IPS DF 19.7 (cell line): Measurements from ENCODE around the gene MAGI1.

Experiments used
- DNase-seq: peaks from one replicate; pipeline ENCODE4 v3.0.0-alpha.2; 2013; ENCODE audit warnings: low read depth, low spot score

Gene MAGI1

DNA sequence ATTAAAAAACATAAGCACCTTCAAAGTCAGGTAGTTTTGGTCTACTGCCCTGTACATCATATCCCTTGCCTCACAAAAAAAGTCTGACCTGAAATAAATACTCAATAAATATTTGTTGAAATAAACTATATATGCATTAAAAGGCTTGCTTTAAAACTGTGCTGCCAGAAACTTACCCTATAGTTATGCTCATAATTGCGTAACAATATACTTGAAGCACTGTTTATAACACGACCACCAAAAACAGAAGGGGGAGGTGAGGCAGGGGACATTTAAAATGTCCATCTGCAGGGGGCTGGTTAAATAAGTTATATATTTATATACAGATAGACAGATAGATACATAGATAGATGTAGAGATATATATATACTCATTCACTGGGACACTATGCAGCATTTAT is 549.5 kb downstream of the MAGI1 start:
- no peak for DNase-seq

DNA sequence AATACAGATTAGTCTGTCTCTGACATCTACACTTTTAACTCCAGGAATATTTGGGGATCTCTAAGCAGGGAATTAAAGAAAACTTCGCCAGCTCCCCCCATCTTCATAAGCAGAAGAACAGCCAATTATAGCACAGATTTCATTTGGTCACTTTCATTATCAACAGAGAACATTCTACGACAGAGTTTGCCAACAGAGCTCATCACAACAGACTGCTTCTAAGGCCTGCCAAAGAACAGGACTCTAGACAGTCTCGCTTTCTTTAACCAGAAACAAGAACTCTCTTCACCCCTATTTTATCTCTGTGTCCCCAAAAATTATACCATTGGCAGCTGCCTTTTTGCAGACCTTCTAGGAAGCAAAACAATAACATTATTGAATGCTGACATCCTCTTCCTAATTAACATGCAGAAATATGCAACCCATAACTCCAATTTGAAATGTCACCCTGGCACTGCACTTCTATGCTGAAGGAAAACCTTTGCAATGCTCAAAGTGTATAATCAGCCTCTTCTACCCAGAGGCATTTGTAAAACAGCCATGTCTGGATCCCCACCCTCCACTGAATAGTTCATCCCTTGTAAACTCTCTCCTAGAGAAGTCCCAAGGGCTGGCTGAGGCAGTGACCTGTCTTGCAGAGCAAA is 552.8 kb downstream of the MAGI1 start:
- DNase-seq = no peak

DNA sequence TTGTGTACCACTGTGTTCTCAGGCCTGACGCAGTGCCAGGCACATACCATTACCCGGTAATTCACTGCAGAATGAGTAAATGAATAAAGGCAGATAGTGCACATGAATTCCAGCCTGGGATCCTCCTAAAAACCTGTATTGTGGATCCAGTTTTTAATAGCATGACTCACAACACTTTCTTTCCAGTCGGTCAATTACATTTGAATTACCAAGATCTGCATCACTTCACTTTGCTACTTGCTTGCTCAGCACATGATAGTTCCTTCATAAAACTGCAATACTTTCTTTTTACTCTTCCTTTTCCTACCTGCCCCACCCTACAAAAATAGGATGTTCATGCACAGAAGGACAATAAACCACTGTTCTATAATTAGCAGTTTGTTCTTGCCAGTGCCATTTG is 553.8 kb downstream of the MAGI1 start:
- no peak for DNase-seq

DNA sequence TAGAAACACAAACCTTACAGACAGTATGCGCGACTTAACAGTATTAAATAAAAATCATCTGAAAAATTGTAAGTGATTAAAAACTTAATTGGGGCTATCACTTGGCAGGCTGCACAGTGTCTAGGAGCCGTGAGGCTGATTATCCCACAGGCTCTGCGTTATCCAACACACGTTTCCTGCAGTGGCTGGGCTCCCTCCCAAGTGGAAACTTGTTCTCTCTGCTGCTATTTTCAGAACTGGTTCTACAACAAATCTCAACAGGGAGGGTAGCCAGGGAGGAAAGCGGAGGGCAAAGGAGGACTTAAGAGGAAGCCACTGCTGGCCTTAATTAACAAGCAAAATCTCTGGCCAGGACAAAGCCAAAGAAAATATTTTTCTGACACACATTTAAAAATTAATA is 555.2 kb downstream of the MAGI1 start:
- no peak for DNase-seq

DNA sequence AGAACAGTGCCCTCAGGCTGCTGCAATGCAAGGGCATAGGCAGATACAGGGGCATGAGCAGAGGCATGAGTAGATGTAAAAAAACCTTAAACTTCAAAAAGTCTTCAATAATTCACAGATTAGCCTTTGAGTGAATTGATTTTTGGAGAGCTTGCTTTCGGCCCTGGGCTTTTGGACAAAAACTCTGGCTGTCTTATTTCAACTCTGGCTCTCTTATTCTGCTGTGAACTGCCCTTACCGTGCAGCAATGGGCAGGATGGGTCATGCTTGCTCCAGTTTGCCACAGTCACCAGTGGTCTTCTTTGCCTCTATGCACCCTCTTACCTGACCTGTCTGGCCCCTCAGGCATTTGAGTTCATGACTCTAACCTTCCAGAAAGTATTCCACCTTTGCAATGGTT is 555.7 kb downstream of the MAGI1 start:
- no peak for DNase-seq

DNA sequence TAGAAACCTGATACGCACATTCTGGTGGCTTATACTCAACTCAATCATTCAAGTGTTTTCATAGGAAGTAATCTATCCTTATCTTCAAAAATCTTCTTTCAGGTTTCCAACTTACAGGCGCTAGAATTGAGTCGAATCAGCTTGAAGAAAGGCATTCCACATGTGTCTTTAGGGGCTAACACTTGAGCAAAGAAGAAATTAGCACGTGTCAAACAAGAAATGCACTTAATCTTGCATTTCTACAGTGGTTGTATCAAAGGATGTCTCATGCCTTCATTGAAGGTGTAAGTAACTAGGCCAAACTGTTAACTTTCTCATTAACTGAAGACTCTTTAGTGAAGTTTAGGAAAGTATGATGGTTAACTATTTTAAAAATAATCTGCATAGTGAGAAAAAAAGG is 557.6 kb downstream of the MAGI1 start:
- DNase-seq = no peak

DNA sequence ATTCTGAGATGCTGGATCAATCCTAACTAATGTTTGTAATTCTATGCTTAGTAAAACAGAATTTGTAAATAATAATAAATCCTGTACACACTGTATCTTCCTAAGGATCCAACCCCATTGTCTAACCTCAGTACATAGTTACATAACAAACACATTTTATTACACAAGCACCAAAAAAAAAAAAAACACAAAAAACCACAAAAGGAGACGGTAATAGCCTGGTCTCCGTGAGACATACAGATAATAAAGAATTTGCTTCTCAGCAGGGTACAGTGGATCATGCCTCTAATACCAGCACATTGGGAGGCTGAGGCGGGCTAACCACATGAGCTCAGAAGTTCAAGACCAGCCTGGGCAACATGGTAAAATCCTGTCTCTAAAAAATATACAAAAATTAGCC is 558.7 kb downstream of the MAGI1 start:
- no peak for DNase-seq

DNA sequence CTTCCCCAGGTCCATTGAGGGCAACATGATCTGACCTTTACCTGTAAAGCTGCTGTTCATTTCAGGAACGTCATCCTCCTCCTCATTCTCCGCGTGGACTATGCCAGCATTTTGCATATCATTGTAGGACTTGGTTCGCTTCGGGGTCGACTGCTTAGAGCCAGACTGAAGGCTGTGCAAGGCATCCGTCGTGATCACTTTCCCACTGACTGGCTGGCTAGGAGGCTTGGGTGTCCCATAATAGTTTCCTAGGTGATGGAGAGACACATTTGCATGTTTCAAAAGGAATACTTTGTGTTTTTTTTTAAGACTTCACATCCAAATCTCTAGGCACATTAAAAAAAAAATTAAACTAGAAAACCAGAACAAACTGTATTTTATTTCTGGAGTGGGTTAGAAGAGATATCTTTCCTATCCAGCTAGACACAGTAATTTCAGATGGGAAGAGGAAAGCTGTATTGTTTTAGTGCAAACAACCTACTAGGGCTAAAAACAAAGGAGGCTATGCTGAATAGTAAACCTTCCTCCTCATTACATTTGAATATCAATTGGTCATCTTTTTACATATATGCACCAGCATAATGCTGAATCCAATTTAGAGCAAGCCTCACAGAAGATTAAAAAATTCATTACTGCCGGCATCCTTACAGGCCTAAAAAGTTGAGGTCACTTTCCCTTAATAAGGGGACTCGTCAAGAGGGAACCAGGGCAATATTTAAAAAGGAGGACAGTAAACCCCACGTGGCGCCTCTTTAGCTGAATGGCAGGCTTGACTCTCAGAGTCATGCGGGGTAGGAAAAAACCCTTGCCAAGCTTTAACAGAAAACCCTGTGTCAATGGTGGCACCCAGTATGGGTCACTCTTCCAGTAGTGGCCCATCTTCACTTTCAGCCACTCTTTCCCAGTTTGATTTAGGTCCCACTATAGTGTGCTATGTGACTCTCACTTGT is 559.9 kb downstream of the MAGI1 start:
- DNase-seq = no peak

DNA sequence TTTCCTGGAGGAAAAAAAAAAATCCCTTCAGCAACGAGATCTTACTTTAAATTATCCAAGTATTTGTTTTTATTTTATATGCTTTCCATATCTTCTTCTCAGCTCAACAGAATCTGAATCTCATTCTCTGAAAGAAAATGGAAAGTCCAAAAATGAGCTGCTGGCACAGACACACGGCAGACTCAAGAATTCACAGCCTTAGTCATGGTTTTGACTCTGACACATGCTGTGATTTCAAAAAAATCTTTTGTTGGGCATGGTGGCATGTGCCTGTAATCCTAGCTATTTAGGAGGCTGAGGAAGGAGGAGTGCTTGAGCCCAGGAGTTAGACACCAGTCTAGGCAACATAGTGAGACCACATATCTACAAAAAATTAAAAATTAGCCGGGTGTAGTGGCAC is 565.0 kb downstream of the MAGI1 start:
- no peak for DNase-seq

DNA sequence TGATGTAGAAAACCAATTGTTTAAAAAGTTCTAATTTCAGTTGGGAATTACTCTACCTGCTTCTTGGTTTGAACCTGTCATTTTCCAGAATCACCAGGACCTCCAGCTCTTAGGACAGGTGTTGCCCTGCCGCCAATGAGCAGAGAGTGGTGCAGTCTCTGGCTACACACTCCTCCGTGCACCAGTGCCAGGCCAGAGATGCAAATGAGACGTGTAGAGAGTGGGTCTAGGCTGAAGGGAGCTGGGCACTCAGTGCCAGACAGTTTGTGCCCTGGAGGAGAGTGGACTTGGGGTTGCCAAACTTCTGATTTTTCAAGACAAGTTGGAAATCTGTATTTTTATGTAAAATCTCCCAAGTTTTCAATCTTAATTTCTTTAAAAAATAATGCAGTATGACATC is 566.2 kb downstream of the MAGI1 start:
- DNase-seq = no peak

DNA sequence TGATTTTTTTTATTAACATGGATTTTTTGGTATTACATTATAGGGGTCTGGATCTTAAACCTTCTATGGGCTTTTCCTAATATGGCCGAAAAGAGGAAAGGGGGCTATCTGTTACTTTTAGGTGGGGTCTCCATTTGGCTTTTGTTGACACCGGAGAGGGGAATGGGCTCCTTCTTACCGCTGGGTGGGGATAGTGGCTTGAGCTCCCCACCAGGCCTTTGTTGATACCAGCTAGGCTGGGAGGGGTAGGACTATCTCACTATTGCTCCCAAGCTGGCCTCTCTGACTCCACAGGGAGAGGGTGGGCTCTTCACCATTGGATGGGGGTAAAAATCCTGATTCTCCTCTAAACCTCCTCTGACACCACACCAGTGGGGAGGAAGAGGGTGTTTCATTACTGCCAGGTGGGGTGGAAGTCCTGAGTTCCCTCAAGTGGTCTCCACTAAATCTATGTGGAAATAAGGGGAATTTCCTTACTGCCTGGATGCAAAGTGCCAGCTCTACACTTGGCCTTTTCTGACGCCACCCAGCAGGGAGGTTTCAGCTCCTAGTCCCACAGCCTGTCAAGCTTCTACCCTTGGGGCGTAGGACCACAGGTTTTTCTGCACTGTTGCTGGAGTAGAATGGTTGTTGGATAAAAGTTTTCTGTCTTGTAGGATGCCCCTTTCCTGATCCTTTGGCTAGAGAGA is 572.3 kb downstream of the MAGI1 start:
- DNase-seq = no peak

DNA sequence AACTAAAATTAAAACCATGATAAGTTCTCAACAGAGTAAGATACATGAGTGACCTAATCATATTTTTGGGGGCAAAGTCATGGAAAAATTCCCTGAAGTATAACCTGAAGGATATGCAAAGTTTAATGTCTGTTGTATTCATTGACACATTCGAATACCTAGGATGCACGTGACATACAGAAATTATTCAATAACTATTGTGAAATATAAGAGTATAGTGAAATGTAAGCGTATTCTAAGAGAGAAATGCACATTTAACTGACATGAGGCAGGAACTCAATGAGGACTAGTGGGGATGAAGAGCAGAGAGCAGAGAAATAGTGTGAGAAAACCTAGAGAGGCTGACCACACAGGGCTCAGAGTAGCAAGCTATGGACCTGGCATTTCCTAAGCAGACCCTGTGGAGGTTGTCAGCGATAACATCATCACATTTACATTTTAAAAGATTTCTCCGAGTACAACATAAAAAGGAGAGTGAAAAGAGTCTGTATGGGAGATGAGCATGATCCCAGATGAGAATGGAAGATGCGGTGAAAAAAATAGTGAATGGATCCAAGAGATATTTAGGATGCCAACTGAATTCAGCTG is 588.8 kb downstream of the MAGI1 start:
- no peak for DNase-seq

DNA sequence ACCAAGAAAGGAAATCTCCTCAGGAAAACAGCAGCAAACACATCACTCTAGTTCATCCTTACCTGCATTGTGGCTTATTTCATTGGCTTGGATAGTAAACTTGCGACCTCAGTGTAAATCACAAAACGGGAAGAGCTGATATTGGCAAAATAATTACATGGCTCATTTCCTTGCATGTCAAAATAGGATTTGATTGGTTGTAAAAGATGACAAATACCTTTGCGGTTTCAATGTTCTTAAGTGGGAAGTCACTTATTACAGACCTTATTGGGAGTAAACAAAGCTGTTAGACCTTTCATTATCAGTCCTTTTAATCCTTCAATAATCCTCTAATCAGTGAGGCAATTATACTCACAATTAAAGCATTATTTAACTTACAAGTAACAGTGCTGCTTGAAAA is 590.6 kb downstream of the MAGI1 start:
- no peak for DNase-seq

DNA sequence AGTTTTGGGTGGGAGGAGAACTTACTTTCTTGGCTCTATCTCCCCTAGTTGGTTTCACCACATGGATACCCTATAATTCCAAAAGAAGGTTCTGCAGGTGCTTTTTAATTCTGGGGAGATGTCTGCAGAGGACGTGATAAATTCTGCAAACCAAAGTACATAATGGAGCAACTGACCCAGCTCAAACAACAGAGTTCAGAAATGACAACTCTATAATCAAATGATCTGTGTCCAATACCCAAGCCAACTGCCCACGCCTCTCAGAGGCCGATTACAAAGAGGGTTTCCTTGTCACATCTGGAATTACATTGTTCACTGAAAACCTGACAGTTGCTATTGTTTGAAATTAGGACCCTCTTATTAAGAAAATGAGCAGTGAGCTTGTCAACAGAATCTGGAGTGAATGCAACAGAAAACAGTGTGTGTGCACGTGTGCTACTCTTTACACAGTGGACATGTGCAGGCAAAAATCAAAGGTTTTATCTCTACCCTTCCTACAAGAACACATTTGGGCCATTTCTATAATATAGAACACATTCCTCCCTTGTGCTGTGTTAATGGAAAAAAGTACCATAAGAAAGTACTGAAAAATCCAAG is 593.0 kb downstream of the MAGI1 start:
- DNase-seq = no peak

DNA sequence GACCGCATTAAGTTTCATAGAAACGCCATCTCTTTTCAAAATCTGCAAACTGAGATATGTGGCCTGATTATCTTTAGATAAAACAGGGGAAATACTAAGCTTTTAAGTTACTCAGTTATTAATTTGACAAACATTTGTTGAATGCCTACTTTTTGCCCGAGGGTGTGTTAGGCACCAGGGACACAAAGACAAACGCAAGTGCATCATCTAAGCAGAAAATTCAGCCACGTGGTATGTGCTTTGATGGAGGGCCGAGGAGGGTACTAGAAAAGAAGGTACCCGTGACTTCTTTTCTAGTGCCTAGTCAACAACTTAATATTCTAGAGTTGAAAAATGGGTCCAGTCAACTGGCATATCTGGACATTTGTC is 594.3 kb downstream of the MAGI1 start:
- DNase-seq = no peak

DNA sequence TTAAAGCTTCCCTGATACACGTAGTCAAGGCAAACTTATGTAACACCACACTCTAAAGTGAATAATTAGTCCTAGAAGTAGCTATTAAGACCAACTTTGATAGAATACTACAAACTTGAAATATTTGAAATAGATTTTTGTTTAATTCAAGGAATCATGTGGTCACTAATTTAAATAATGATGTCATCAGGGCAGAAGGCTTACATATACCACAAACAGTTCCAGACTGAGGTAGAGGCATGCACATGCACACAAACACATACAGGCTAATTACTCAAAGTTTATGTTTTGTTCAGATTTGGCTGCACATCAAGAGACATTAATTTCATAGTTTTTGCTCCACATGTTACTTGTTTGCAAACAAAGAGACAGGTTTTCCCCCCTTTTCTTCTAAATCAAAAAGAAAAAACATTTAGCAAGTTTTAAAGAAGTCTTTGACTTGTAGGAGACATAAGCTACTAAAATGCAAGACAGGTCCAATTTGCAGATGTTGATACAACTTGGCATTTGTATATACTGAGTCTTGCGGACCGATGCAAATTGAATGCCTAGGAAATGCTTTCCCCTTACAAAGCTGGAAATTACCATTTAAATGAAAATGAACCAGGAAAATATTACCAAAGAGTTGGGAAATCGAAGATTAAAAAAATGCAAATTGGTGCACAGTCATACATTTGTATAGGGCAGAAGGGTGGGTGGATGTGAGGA is 594.8 kb downstream of the MAGI1 start:
- no peak for DNase-seq

DNA sequence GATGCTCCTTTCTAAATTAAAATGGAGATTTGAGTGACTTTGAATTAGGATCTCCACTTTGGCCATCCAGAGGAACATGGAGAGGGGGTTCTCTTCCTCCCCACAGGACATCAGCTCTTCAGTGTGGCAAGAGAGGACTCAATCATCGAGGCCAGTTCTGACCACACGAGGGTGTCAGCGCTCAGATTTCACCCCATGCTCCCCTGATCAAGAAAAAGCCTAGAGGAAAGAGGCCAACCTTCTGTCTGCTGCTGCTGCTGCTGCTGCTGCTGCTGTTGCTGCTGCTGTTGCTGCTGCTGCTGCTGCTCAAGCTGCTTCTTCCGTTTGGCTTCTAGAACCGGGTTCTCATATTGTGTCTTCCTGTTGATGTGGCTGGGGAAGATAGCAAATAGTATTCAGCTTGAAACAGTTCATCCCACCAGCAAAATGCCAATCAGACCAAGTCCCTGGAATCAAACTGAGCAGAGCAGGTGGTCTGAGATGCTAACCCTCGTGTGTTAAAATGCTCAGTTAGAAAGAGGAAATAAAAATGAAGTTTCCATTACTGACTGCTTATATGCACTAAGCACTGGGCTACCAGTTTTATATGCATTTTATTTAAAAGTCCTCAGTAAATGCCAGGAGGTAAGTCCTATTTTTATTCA is 599.0 kb downstream of the MAGI1 start:
- DNase-seq = peak; percentile 71

DNA sequence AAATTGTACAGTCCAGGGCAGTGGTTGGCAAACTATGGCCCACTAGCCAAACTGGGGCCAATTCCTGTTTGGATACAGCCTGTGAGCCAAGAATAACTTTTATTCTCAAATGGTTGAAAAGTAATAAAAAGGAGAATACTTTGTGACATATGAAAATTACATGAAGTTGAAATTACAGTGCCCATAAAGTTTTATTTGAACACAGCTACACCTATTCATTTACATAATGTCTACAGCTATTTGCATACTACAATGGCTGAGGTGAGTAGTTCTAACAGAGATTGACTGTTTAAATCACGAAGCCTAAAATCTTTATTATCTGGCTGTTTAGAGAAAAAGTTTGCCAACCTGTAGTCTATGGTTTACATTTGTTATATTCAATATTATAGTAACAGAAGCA is 600.1 kb downstream of the MAGI1 start:
- DNase-seq = no peak

DNA sequence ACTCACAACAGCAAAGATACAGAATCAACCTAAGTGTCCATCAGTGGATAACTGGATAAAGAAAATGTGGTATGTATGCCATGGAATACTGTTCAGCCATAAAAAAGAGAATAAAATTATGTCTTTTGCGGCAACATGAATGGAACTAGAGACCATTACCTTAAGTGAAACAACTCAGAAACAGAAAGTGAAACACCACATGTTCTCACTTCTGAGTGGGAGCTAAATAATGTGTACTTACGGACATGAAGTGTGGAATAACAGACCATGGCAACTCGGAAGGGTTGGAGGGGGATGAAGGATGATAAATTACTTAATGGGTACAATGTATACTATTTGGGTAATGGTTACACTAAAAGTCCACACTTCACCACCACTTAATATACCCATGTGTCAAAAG is 600.6 kb downstream of the MAGI1 start:
- DNase-seq = no peak

DNA sequence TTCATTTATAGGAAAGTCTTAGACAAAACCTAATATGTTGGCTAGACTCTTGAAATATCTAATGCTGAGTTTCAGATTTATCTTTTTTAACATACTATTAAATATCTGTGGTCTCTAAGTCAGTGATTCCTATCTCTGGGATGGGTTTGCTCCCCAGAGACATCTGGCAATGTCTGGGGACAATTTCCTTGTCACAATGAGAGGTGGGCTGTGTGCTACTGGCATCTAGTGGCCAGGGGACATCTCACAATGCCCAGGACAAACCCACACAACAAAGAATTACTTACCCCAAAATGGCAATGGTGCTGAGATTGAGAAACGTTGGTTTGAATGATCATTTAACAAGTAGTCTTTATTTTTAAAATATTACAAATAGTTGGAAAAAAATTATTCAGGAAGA is 602.1 kb downstream of the MAGI1 start:
- no peak for DNase-seq

DNA sequence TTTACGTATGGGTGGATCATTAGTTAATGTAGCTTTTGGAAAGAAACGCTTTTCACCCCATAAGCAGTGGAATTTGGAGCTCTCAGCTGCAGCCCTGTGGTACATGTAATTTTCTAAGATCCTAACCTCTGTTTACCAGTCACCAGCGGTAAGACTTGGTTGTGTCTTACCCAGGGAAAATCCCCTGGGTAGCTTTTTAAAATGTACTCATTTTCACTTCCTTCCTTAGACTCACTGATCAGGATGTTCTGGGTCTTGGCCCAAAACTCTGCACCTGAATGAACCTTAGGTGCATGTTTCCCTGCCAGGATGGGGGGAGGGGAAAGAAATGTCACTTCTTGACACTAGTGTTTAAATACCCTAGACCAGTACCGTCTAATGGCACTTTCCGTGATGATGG is 605.2 kb downstream of the MAGI1 start:
- no peak for DNase-seq
